NCI-H1436 treated with DMSO at 0.1 percent for 48 hours (cell line): ENCODE results near the gene RAPGEFL1.
"Not testable (repeated sequence)": the region's sequence is repeated elsewhere in the genome, so short reads cannot be mapped to it uniquely, and the experiment has no call there.

ENCODE experiments used
- DNase-seq: peaks from one replicate; lab custom pipeline; 2025; lab: John Stamatoyannopoulos, UW

RAPGEFL1 gene

GRCh38 chr17:40209404-40210093, 32.3 kb downstream of the RAPGEFL1 start:
- DNase-seq: no peak

GRCh38 chr17:40213914-40214313, 36.6 kb downstream of the RAPGEFL1 start:
- DNase-seq: not testable (repeated sequence)

DNA sequence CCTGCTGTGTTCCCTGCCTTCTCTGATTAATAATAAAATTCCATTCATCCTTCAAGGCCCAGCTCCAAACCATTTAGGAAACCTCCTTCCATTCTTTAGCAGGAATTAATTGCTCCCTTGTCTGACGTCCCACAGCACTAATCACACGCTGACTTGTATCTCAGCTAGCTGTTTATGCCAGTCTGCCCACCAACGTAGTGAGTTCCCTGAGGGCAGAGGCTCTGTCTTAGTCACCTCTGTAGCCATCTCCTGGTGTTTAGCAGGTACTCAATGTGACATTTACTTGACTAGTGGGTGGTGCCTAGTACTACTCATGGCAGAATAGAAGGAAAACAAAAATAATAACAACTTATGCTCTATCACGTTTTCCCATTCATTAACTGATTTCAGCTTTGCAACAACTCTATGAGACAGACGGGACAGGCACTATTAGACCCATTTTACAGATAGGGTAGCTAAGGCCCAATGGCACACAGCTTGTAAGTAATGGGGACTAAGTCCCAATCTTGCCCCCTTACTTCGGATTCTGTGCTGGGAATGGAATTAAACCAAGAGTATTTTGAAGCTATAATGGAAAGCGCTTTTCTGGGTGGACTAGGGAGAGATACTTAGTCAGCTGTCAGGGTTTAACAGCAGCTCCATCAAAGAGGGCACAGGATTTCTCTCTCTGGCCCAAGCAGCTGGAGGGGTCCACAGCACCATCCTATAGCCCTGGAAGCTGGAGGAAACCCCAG, 40.9 kb downstream of the RAPGEFL1 start:
- no peak for DNase-seq

- DNase-seq: peak; percentile 87
Measured at GRCh38 chr17:40218740-40219593, 41.7 kb downstream of the RAPGEFL1 start, which contains the start of gene WIPF2. TSS of gene WIPF2 (plus strand) at chr17:40219304. CDS start at chr17:40256460, 37,156 bp downstream.

- DNase-seq: peak; percentile 16
Measured at GRCh38 chr17:40219594-40220338, 42.5 kb downstream of the RAPGEFL1 start.

DNA sequence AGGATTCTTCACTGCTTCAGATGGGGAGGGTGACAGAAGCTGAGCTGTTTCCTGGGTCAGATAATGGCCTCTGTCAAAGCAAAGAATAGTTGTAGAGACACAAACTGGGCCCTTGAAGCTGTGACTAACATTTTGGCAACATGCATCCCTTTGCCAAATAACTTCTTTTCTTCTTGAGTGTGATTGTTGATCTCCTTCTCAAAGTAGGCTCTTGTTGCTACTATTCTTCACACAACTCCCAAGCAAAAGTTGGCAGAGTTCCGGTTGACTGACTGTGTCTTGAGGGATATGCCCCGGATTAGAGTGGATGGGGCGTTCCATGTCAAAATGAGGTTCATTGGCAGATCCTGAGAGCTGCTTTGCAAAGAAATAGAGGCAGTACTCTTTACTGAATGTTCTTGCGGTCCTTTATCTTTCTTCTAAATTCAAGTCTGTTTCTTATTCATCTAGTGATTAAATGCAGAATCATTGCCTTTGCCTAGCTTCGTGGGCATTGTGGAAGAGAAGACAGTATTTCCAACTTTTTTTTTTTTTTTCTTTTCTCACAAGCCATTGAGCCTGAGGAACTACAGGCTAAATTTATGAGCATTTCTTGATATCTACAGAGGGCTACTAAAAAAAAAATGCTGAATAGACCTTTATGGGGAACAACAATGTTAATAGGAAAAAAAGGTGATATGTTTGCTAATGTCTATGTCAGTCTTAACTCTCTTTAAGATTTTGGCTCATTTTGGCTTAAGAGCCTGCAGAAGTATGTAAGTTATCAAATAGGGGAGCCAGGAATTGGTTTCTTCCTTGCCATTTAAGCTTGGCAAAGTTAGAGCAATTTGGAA, 47.7 kb downstream of the RAPGEFL1 start:
- no peak for DNase-seq

GRCh38 chr17:40229146-40229545, 51.9 kb downstream of the RAPGEFL1 start:
- DNase-seq: not testable (repeated sequence)

GRCh38 chr17:40230670-40231069, 53.4 kb downstream of the RAPGEFL1 start:
- no peak for DNase-seq

DNA sequence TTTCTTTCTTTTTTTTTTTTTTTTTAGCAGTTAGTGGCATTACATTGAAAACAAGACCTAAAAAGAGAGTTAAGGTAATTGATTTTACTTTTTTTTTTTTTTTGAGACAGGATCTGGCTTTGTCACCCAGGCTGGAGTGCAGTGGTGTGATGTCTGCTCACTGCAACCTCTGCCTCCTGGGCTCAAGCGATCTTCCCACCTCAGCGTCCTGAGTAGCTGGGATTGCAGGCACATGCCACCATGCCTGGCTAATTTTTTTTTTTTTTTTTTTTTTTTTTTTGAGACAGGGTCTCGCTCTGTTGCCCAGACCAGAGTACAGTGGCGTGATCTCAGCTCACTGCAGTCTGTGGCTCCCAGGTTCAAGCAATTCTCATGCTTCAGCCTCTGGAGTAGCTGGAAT, 54.7 kb downstream of the RAPGEFL1 start:
- not testable (repeated sequence) for DNase-seq

DNA sequence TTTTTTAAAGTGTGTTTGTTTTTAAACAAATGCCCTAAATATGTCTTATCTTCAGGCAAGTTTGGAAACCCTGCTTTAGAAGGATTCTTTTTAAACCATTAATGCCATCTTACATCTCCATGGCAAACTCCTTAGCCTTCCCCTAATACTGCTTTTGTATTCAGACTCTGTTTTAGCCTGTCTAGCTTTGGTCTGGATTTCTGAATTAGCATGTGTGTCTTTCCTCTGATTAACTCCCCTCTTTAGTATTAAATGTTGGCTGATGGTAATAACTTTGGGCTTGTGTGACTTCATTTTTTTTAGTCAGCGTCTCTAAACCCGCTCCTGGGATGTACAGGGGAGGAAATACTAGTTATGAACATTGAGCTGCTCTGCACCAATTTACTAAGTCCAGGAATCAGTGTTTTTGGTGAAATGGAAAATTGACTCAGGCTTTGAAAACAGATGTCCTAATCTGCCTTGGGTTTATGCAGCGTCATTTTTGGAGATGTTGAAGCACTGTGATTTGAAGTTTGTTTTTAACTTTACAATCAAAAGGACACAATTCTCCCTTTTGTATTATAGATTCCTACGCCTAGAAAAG, 64.1 kb downstream of the RAPGEFL1 start:
- DNase-seq: no peak

DNA sequence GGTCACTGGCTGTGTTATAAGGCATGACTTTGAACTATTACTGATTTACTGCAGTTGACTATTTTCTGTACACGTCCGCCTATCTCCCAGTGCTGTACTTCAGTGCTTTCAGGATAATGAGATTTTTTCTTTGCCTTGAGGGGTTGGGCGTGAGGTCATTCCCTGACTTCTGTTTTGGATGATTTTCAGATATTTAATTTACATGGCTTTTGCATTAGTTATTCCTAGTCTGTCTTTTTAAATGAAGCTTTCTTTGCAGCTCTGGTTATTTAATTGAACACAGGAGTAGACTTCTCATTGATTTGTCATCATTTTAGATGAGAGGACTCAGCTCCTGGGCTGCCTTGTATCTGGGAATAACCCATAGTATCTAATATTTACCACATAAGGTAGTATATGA, 65.5 kb downstream of the RAPGEFL1 start:
- DNase-seq: no peak

- no peak for DNase-seq
Measured at GRCh38 chr17:40243761-40244160, 66.5 kb downstream of the RAPGEFL1 start.

- no peak for DNase-seq
Measured at GRCh38 chr17:40244255-40244654, 67.0 kb downstream of the RAPGEFL1 start.
